Kidney glomerular epithelial cell (primary cell): ENCODE measurements around the gene HDLBP.

Source experiments
- DNase-seq: peaks from one replicate; lab custom pipeline; 2025; lab: John Stamatoyannopoulos, UW

The HDLBP gene

DNA sequence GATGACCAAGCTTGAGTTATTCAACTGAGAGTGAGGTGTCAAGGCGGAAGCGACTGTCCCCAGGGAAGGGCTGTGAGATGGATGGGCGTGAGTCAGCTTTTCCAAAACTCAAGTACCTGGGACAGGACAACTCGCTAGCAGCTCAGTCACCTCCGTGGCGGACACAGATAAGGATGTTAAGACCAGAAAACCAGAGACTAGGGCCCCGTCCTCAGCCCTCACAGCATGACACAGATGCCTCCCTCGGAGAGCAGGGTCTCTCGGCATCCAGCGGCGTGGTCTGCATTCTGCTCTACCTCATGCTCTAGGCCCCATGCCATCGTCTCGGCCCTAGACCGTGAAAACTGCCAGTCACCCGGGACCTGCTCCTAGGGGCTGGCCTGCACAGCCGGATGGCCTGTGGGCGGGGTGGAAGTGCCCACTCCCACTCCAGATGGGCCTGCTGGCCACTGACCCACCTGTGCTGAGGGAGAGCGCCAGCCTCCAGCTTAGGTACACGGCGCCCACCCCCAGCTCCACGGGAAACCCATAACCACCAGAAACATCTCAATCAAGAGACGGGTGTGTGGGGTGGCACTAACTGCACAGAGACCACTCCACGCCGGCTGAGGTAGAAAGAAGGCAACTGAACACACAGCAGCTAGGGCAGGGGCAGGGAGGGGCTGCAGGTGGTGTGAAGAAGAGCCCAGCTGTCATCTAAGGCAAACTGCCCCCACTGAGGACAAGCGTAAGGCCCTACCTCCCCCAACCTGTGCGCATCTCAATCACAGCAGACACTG lies 87.2 kb downstream of the HDLBP start:
- no peak for DNase-seq

DNA sequence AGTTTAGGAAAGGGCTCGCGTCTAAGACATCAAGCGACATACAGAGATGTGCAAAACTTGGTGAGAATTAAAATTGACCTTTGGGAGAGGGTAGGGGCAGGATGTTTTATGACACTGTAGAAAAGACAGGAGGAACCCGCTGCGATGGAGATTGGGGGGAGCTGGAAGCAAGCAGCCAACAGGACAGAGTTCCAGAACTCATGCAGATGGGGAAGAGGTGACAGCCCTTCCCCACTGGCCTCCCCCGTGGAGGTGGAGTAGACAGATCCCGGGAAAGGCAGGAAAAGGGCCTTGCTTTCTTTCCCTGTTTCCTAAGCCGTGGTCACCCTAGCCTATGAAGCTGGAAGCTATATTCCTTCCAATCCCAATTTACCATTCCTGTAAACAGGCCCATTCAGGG lies 87.9 kb downstream of the HDLBP start:
- DNase-seq: no peak

DNA sequence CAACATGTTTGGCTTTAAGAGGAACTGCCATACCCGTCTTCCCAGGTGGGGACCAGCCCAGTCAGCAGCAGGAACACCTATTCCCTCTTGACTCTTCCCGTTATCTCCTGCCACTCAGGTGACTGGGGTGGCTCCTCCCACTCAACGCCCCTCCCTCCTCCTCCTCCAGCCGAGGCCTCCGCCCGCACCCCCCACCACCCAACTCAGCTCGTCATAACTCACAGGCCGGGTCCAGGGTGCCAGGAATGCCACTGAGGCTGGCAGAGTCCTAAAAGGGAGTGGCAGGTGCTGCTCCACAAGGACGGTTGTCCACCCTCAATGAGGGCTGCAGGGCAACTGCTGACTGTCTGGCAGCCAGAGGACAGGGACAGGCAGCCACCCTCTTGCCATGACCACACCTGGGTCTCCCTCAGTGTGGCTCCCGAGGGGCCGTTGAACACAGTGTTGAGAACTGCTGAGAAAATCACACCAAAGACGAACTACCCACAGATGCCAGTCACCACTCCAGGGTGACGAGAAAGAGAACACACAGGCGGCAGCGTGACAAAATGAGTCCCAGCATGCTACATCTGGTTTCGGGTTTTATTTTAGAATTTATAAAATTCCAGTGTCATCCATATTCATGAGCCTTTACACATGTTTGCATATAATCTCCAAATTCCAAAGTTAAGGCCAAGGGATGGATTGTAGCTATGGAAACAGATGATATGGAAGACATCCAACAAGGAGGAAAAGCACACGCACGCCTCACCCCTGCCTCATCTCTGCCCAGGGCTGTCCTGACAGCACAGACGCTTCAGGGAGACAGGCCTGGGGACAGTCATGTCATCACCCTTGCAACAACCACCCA lies 88.5 kb downstream of the HDLBP start:
- DNase-seq: no peak

DNA sequence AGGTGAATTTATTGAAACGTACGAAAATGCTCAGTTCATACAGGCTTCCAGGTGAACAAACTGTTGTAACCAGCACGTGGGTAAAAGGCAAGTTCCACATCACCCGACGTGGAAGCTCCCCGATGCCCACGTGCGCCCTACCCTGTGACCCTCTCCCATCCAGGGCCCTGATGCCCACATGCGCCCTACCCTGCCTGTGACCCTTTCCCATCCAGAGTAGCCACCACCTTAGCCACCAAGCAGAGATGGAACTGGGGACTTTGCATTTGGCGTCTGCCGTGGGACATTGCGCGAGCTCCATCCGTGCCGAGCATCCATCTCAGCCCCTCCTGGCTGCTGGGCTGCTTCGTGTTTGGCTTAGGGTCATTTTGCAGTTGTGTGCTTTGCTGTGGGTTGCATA lies 89.5 kb downstream of the HDLBP start:
- DNase-seq: no peak

DNA sequence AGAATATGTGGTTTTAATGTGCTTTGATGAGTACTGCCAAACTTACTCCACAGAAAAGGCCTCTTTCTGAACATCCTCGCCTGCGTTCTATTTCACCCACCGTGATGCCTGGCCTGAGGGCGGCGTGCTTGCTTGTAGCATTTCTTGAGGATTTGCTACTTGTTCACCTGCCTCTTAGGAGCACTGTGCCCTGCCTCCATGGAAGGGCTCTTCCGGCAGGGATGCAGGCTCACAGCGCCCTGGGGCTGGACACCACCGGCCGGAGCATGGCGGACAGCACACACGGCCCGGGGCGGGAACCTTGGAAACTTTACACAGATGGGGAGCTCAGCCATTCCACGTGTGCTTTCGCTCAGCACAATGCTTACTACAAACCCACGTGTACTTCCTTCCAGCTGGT lies 89.9 kb downstream of the HDLBP start:
- no peak for DNase-seq

DNA sequence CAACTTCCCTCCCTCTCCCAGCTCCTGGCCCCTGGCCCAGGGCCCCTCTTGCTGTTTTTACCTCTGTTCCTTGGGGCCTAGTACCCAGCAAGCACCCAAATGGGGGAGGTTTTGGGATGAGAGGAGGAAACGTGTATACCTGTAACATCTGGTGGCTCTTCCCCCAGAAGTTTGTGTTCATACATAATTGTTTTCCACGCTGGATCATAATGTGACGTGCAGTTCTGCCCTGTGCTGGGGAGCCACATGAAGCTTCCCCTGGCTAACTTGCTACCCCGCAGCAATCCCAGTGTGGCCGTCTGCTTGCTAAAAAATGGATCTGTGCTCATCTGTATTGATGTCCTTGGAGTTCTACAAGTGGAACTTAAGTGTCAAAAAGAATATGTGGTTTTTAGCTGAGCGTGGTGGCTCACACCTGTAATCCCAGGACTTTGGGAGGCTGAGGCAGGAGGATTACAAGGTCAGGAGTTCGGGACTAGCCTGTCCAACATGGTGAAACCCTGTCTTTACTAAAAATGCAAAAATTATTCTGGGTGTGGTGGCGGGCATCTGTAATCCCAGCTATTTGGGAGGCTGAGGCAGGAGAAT lies 90.5 kb downstream of the HDLBP start:
- no peak for DNase-seq

DNA sequence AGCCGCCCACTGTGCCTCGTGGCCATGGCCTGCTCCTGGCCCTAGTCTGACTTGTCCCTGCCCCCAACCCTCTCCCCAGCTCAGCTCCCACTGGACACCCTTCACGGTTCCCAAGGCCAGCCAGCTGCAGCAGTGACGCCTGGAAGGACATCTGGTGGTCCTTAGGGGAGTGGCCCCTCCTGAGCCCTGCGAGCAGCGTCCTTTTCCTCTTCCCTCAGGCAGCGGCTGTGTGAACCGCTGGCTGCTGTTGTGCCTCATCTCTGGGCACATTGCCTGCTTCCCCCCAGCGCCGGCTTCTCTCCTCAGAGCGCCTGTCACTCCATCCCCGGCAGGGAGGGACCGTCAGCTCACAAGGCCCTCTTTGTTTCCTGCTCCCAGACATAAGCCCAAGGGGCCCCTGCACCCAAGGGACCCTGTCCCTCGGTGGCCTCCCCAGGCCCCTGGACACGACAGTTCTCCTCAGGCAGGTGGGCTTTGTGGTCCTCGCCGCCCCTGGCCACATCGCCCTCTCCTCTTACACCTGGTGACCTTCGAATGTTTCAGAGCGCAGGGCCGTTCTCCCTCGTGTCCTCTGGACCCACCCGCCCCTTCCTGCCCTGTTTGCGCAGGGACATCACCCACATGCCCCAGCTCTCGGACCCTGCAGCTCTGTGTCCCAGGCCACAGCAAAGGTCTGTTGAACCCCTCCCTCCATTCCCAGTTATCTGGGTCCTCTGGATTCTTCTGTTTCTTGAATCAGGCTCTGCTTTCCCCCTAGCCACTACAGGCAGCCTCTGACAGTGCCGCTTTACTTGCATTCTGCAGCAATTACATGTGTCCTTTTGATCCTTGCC lies 91.2 kb downstream of the HDLBP start:
- no peak for DNase-seq

DNA sequence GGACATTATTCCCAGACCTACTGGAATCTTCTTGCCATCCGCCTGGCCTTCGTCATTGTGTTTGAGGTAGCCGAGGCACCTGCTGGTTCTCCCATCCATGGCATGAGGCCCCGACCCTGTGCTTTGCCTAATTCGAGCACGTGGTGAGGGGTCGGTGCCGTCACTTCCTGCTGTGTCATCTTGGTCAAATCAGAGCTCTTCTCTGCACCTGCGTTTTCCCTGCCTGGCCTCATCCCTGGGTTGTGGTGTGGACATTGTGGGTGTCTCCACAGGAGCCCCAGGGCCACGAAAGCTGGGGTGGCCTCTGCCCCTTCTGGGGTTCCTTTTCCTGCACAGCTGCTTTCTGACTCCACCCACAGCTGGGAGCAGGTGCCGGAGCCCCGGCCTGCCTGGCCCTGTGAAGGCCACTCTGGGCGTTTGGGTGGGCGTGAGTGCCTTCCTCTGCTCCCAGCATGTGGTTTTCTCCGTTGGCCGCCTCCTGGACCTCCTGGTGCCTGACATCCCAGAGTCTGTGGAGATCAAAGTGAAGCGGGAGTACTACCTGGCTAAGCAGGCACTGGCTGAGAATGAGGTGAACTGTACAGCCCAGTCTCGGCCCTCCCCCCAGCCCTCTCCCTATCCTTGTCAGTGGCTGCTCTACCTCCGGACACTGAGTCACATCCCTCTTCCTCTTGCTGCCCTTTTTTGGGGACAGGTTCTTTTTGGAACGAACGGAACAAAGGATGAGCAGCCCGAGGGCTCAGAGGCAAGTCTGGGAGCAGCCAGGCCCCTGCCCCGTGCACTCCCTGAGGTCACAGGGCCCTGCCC lies 92.1 kb downstream of the HDLBP start:
- no peak for DNase-seq

DNA sequence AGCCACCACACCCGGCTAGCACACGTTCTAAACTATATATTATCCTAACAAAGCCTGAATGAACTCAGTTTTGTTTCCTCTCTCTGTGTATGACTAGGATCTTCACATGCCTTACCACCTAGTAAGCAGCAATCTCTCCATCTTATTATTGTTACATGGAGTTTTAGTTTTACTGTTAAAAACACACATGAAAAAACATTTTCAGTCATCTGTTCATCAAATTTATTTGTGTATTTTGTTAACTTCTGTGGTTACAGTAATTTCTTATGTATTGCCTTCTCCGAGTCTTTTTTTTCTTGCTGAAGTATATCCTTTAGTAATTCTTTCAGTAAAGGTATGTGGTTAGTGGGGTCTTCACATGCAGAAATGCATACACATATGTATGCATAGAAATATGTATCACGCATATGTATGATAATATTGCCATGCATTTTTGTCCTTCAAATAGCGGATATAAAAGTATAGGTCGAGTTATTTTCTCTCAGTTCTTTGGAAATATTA lies 95.6 kb downstream of the HDLBP start:
- no peak for DNase-seq

DNA sequence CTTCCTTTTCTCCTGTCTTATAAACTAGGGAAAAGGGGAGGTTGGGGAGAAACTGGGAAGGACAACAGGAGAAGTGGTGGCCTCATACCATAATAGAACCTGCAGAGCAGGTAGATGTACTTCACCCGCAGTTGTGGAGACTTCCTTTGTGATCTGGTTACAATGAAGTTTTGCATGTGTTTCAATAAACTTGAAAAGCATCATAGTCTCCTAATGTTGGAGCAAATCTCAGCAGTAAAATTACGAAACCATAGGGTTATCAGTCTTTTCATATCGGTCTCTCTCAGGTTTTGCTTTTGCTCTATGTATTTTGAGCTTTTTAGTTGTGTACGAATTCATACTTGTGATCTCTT lies 96.5 kb downstream of the HDLBP start:
- DNase-seq: no peak

DNA sequence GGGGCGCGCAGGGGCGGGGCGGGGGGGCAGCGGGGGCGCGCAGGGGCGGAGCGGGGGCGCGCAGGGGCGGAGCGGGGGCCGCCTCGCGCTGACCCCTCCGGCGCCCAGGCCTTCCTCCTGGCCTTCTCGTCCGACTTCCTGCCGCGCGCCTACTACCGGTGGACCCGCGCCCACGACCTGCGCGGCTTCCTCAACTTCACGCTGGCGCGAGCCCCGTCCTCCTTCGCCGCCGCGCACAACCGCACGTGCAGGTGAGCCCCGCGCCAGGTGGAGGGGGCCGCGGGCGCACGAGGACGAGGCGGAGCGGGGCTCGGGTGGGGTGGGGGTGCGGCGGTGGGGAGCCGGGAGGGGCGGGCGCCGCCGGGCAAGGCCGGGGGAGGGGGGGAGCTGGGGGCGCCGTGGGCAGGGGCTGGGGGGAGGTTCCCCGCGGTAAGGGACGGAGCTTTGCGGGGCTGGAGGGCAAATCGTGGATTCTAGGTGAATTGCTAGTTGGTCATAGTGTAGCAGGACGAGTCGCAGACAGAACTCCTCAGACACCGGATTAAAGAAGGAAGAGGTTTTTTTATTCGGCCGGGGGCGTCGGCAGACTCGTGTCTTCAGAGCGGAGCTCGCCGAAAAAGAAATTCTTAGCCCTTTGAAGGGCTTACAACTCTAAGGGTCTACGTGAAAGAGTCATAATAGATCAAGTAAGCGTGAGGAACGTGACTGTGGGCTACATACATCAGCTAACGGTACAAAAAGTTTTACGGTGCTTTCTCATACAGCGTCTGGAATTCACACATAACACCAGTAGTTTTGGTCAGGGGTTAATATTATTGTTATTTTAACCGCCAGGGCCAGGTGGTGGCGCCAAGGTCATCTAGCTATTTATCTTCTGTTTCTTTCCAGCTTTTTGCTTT lies 97.1 kb downstream of the HDLBP start:
- peak; percentile 7 for DNase-seq

DNA sequence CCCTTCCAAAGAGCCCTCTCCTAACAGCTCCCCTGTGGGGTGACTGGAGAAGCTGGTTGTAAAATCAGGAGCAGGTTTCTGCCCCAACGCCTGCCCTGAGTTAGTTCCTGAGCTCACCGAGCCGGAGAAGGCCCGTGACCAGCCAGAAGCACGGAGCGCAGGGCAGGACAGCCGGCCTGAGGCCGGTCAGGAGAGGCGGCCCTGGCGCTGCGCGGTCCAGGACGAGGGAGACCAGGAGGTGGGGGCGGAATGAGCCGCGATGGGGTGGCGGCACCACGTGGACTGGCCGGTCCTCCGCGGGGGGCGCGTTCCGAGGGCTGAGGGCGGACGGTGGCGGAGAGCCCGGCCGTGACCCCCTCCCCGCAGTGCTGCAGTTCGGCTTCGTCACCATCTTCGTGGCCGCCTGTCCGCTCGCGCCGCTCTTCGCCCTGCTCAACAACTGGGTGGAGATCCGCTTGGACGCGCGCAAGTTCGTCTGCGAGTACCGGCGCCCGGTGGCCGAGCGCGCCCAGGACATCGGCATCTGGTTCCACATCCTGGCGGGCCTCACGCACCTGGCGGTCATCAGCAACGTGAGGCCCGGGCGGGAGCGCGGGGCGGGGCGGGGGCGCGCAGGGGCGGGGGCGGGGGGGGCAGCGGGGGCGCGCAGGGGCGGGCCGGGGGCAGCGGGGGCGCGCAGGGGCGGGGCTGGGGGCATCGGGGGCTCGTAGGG lies 98.0 kb downstream of the HDLBP start:
- DNase-seq: peak; percentile 53

DNA sequence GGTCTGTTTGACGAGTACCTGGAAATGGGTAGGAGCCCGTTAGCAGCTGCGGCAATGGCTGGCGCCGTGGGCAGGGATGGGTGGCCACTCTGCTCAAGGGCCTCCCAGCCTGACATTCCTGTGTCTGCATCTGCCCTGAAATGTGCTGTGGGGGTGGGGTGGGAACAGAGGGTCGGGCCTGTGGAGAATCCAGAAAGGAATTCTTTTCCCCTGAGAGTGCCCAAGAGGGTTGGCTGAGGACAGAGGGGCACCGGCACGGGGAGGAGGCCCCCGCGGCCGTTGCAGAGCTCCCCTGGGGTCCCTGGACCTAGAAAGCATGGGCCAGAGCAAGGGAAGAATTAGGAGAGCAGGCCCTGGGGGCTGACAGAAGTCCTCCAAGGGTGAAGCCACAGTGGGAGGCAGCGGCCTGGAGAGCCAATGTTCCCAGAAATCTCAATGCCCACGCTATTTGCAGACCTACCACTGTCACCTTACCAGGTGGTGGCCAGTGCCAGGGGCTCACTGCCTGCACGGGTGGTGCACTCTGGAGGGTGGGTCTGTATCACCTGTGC lies 99.2 kb downstream of the HDLBP start:
- DNase-seq: no peak

DNA sequence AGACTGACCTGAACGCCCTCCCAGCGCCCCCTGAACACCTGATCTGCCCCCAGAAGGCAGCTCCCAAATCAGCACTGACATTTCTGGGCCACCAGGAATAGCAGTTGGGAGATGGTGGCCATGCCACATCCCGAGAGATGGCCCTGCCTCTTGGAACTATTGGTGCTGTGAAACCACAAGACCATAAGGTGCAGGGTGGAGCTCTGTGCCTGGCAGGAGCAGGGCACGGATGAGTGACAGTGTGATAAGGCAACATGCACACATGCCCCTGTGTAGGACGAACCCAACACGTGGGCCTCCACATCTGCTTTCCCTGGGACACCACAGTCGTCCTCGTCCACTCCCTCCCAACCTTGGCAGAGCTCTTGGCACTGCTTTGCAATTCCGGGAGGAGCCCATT lies 100.1 kb downstream of the HDLBP start:
- no peak for DNase-seq

DNA sequence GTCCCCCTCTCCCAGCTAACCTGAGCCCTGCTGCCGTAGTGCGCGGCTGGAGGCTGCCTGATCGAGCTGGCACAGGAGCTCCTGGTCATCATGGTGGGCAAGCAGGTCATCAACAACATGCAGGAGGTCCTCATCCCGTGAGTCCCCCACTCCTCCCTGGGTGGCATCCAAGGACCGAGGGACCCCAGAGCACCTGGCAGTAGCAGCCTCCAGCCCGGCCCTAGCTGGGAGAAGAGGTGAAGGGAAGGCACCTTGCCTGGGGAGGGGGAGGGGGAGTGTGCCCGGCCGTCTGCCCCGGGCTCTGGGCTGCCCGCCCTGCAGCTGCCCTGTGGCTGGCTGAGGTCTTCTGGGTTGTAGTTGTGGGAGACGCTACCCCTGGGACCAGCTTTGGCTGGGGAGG lies 100.7 kb downstream of the HDLBP start:
- DNase-seq: no peak

DNA sequence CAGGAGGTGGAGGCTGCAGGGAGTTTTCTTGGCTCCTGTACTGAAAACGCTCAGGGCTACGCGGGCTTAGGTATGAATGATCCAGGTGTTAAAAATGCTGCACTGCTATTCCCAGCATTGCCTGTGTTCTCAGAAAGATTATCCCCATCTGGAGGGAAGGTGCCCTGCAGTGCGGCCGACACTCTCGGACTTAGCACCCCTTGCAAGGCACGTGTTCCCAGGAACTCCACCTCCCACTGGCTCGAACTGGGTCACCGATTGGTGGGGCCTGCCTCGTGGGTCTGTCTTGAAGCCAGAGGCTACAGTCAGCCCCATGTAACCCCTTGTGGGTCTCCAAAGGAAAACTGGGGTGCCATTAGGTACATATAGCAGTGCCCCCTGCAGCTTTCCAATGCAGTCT lies 101.3 kb downstream of the HDLBP start:
- DNase-seq: no peak

DNA sequence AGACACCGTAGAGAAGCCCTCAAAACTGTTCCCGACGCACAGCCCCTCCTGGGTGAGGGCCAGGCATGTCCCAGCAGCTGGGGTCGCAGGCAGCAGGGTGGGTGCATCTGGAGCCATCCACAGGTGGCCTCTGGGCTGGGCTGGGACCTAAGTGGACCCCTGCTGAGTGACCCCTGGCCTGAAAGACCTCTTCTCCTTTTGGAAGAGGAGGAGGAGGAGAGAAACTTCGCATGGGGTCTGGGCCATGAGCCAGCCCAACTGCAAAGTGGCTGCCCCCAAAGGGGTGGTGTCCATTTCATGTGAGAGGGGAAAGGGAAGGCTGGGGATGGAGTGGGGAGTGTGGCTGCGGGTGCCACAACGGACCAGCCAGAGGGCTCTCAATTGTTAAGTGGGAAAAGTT lies 101.9 kb downstream of the HDLBP start:
- DNase-seq: no peak

DNA sequence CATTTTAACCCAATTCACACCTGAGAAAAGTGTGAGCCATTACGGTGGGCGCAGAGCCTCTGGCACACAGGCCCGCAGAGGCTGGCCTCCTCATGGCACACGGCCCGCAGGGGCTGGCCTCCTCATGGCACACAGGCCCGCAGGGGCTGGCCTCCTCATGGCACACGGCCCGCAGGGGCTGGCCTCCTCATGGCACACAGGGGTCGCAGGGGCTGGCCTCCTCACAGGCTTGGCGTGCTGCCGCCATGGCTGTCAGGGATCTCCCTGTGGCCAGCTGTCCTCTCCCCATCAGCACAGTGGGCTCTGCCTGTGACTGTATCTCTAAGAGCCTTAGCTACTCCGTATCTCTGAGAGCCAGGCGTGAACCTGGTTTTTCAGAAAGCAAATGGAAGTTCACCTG lies 102.4 kb downstream of the HDLBP start:
- DNase-seq: no peak

DNA sequence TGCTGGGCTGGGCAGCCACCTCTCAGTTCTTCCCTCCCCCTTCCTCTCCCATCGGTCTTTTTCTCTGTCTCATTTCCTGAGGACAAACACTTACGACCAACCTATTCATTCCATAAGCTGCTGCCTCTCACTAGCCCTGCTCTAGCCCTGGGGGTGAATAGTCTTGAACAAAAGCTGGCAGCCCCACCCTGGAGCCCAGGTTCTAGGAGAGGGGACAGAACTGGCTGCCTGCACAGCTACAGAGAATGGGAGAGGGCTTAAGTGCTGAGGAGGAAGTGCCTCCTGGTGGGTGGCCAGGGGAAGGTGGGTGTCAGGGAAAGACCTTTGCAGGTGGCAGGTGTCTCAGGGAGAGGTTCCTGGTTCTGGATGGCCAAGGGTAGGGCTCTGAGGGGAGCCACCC lies 104.2 kb downstream of the HDLBP start:
- DNase-seq: no peak
